Measurements from ENCODE around the gene KIF3C. TPM values are rescaled to one million over a fixed set of nuclear protein-coding genes. Genes with fewer than 3 reads are reported as not detected.

The KIF3C gene
- total and polyA plus RNA-seq, 2 donors (not counting 3 experiments of a cell fraction or from before 2014, with no cell fraction given): 11.4 to 40.7 TPM

- no peaks in the 10 kb centered on the region for H3K9me3 ChIP-seq (replicated peaks; ENCODE audit: control insufficient read depth, insufficient read depth, low read length)
- ChIA-PET CTCF (interaction anchor here (1.2 kb wide), 1 partner anchor 43 kb away, joined by 3 read pairs; no protein-coding TSS in a partner anchor), POLR2A (no interaction called here)
- TF ChIP-seq MYC (IDR thresholded peaks at IDR 0.05; ENCODE audit: low read depth, low read length): no peak
- TF ChIP-seq JUN (IDR thresholded peaks at IDR 0.05; ENCODE audit: borderline replicate concordance, insufficient read depth, insufficient read length, low read depth): no peak
- TF ChIP-seq EZH2 (IDR thresholded peaks at IDR 0.05; ENCODE audit: borderline replicate concordance, low read depth, low read length, severe bottlenecking): no peak
- TF ChIP-seq, protein P1, sequence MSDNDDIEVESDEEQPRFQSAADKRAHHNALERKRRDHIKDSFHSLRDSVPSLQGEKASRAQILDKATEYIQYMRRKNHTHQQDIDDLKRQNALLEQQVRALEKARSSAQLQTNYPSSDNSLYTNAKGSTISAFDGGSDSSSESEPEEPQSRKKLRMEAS (IDR thresholded peaks at IDR 0.05; ENCODE audit: insufficient read depth, insufficient read length): no peak
- TF ChIP-seq FOS (IDR thresholded peaks at IDR 0.05; ENCODE audit: borderline replicate concordance, insufficient read depth, low read length): no peak
- TF ChIP-seq POLR2A (IDR thresholded peaks at IDR 0.05; ENCODE audit: low read depth, low read length): no peak
- TF ChIP-seq GATA2 (IDR thresholded peaks at IDR 0.05; ENCODE audit: insufficient read depth, insufficient read length, low read depth, low read length): no peak
- no peak for TF ChIP-seq POLR2AphosphoS5 (IDR thresholded peaks at IDR 0.05; ENCODE audit: insufficient read depth, low read depth, low read length)
- no peak for TF ChIP-seq CTCF (IDR thresholded peaks at IDR 0.05; ENCODE audit: extremely low read depth in 1 of 2, insufficient read depth in 1 of 2, low read depth in 1 of 2, low read length in 2 of 2)
- H4K20me1 ChIP-seq (replicated peaks; ENCODE audit: control insufficient read depth, extremely low read depth, insufficient read depth, low read length): no peaks in the 10 kb centered on the region
- H3K4me3 ChIP-seq (replicated peaks in 1 of 3; ENCODE audit: insufficient read depth in 1 of 3, low read depth in 1 of 3, low read length in 3 of 3): no peak overlapping the region
- H3K27me3 ChIP-seq (ENCODE audit: control insufficient read depth in 2 of 2, insufficient read depth in 2 of 2, low read length in 2 of 2): no peaks in the 10 kb centered on the region
- no peak for FAIRE-seq
- H3K9me1 ChIP-seq (replicated peaks; ENCODE audit: control insufficient read depth, extremely low read depth, insufficient read depth, low read length): no peaks in the 10 kb centered on the region
- no peaks in the 10 kb centered on the region for H3K36me3 ChIP-seq (ENCODE audit: control insufficient read depth in 2 of 2, extremely low read depth in 1 of 2, insufficient read depth in 2 of 2, low read length in 2 of 2)
- no peak overlapping the region for H3K27ac ChIP-seq (ENCODE audit: insufficient read depth, low read depth, low read length)
- no peak overlapping the region for H2AFZ ChIP-seq (ENCODE audit: low read depth, low read length)
- intact Hi-C loops (cut with micrococcal nuclease) (loop anchor here (5.0 kb wide), 1 partner anchor 93 kb away; no protein-coding TSS in a partner anchor), dilution Hi-C loops (cut with MboI; ENCODE audit: extremely low pct_ligation_motif_present, low sequenced_read_pairs) (no loop called here)
- no peaks in the 10 kb centered on the region for H3K79me2 ChIP-seq (ENCODE audit: control insufficient read depth, insufficient read depth, low read length)
- no peak for DNase-seq (ENCODE audit: low read depth, low spot score)
- no TSS peak for BruUV-seq (replicated peaks)
- H3K9ac ChIP-seq (replicated peaks; ENCODE audit: extremely low read depth, insufficient read depth, low read length): no peak overlapping the region
- H3K4me2 ChIP-seq (ENCODE audit: insufficient read depth, low read length): no peak overlapping the region
- peaks cover 6% of the 10 kb centered on the region for H3K4me1 ChIP-seq (ENCODE audit: control insufficient read depth, extremely low read depth, insufficient read depth, low read length)
Observed at GRCh38 chr2:25994509-25994908, 12.2 kb upstream of the KIF3C start.

Data from endothelial cell of umbilical vein (primary cell).